GM19193 (cell line): ENCODE data around the gene SRP68.

Experiments used
- POLR2A ChIP-seq: IDR thresholded peaks from 4 replicates; pipeline ENCODE4 v1.6.1; 2011; ENCODE audit not compliant: insufficient read depth, insufficient read length; ENCODE audit errors: extremely low read depth

Gene SRP68

GRCh38 chr17:76022973-76023899, 49.1 kb downstream of the SRP68 start:
- no peak for TF ChIP-seq POLR2A

- no peak for TF ChIP-seq POLR2A
Observed at GRCh38 chr17:76022285-76022684, 50.0 kb downstream of the SRP68 start.

- TF ChIP-seq POLR2A, result no peak
Observed at GRCh38 chr17:76019833-76020467, 52.4 kb downstream of the SRP68 start.

GRCh38 chr17:76018801-76019200, 53.5 kb downstream of the SRP68 start:
- no peak for TF ChIP-seq POLR2A

- TF ChIP-seq POLR2A, result no peak
Observed at GRCh38 chr17:76018340-76018680, 54.0 kb downstream of the SRP68 start.

GRCh38 chr17:76017481-76018339, 54.6 kb downstream of the SRP68 start:
- no peak for TF ChIP-seq POLR2A

GRCh38 chr17:76014925-76015261, 57.4 kb downstream of the SRP68 start:
- TF ChIP-seq POLR2A, result no peak

GRCh38 chr17:76014100-76014924, 58.0 kb downstream of the SRP68 start:
- TF ChIP-seq POLR2A, result no peak

GRCh38 chr17:76013377-76013932, 58.9 kb downstream of the SRP68 start:
- TF ChIP-seq POLR2A, result no peak

- TF ChIP-seq POLR2A, result no peak
Observed at GRCh38 chr17:76011951-76012350, 60.4 kb downstream of the SRP68 start.

- TF ChIP-seq POLR2A, result no peak
Observed at GRCh38 chr17:76009969-76010661, 62.2 kb downstream of the SRP68 start.

GRCh38 chr17:76009447-76009846, 62.9 kb downstream of the SRP68 start:
- TF ChIP-seq POLR2A, result no peak

- TF ChIP-seq POLR2A, result no peak
Observed at GRCh38 chr17:76008630-76009425, 63.5 kb downstream of the SRP68 start.
